ENCODE measurements around the gene GRK5.

GRK5 gene

GRCh38 chr10:119314486-119314885 is 107.1 kb downstream of the GRK5 start:
- DNase-seq (ENCODE audit: low read depth in 2 of 2, low spot score in 1 of 2), result no peak

- peak; percentile 49 to 68 for DNase-seq (ENCODE audit: low read depth in 2 of 2, low spot score in 1 of 2)
These were observed 108.0 kb downstream of the GRK5 start for GRCh38 chr10:119315128-119316001.

- DNase-seq (ENCODE audit: low read depth in 2 of 2, low spot score in 1 of 2), result no peak
These were observed 108.6 kb downstream of the GRK5 start for GRCh38 chr10:119316002-119316358.

- DNase-seq (ENCODE audit: low read depth in 2 of 2, low spot score in 1 of 2), result no peak
These were observed 109.3 kb downstream of the GRK5 start for GRCh38 chr10:119316729-119317097.

GRCh38 chr10:119318411-119319160 is 111.2 kb downstream of the GRK5 start:
- DNase-seq (ENCODE audit: low read depth in 2 of 2, low spot score in 1 of 2), result no peak

GRCh38 chr10:119319161-119319919 is 112.0 kb downstream of the GRK5 start:
- DNase-seq (ENCODE audit: low read depth in 2 of 2, low spot score in 1 of 2), result no peak

- DNase-seq (ENCODE audit: low read depth in 2 of 2, low spot score in 1 of 2), result no peak
These were observed 112.5 kb downstream of the GRK5 start for GRCh38 chr10:119319920-119320258.

- DNase-seq (ENCODE audit: low read depth in 2 of 2, low spot score in 1 of 2), result no peak
These were observed 113.6 kb downstream of the GRK5 start for GRCh38 chr10:119320981-119321380.

- no peak for DNase-seq (ENCODE audit: low read depth in 2 of 2, low spot score in 1 of 2)
These were observed 116.0 kb downstream of the GRK5 start for GRCh38 chr10:119323085-119324016.

- no peak for DNase-seq (ENCODE audit: low read depth in 2 of 2, low spot score in 1 of 2)
These were observed 117.8 kb downstream of the GRK5 start for GRCh38 chr10:119325131-119325530.

- DNase-seq (ENCODE audit: low read depth in 2 of 2, low spot score in 1 of 2), result no peak
These were observed 118.8 kb downstream of the GRK5 start for GRCh38 chr10:119326167-119326566.

GRCh38 chr10:119327096-119327745 is 119.8 kb downstream of the GRK5 start:
- DNase-seq (ENCODE audit: low read depth in 2 of 2, low spot score in 1 of 2), result no peak

GRCh38 chr10:119328223-119328622 is 120.9 kb downstream of the GRK5 start:
- no peak for DNase-seq (ENCODE audit: low read depth in 2 of 2, low spot score in 1 of 2)

- no peak for DNase-seq (ENCODE audit: low read depth in 2 of 2, low spot score in 1 of 2)
These were observed 123.0 kb downstream of the GRK5 start for GRCh38 chr10:119330342-119330741.

GRCh38 chr10:119331061-119331460 is 123.7 kb downstream of the GRK5 start:
- DNase-seq (ENCODE audit: low read depth in 2 of 2, low spot score in 1 of 2), result no peak

- peak; percentile 32 to 68 for DNase-seq (ENCODE audit: low read depth in 2 of 2, low spot score in 1 of 2)
These were observed 125.9 kb downstream of the GRK5 start for GRCh38 chr10:119333146-119333792.

GRCh38 chr10:119335671-119336353 is 128.4 kb downstream of the GRK5 start:
- no peak for DNase-seq (ENCODE audit: low read depth in 2 of 2, low spot score in 1 of 2)

GRCh38 chr10:119336599-119336998 is 129.2 kb downstream of the GRK5 start:
- DNase-seq (ENCODE audit: low read depth in 2 of 2, low spot score in 1 of 2), result no peak

GRCh38 chr10:119337223-119337622 is 129.9 kb downstream of the GRK5 start:
- no peak for DNase-seq (ENCODE audit: low read depth in 2 of 2, low spot score in 1 of 2)

All from stimulated activated CD8-positive, alpha-beta memory T cell treated with anti-CD3 and anti-CD28 coated beads, Interleukin-4, amount 100 ng/mL, for 4 hours (primary cell).